Activated CD8-positive, alpha-beta T cell treated with anti-CD3 and anti-CD28 coated beads for 36 hours (primary cell): Measurements from ENCODE around the gene KLF7. TPM values are rescaled to one million over a fixed set of nuclear protein-coding genes. Genes with fewer than 3 reads are reported as not detected.

Experiments
- ATAC-seq: fragments of 200-7000 bp; cut with Tn5 transposase; one replicate; pipeline ENCODE4 v1.10.0; 2021; ENCODE audit warnings: mild to moderate bottlenecking, moderate library complexity
- CTCF ChIA-PET: fragments of 350-600 bp; sonication (Branson Sonifier 250); formaldehyde crosslinking; loops from one replicate; lab custom pipeline; 2021; ENCODE audit warnings: antibody characterized with exemption; lab: Charles Lee
- POLR2A ChIA-PET: fragments of 350-600 bp; sonication (Branson Sonifier 250); formaldehyde crosslinking; loops from one replicate; lab custom pipeline; 2021; ENCODE audit warnings: antibody characterized with exemption; lab: Charles Lee
- DNase-seq: peaks from one replicate; pipeline ENCODE4 v3.0.0-alpha.2; 2020
- H3K27ac Mint-ChIP-seq: one replicate; pipeline ENCODE4 v1.8.0; 2021; ENCODE audit warnings: mild to moderate bottlenecking, mixed read lengths
- H3K27me3 Mint-ChIP-seq: one replicate; pipeline ENCODE4 v1.8.0; 2021; ENCODE audit warnings: mixed read lengths
- H3K36me3 Mint-ChIP-seq: one replicate; pipeline ENCODE4 v1.8.0; 2021; ENCODE audit warnings: low read depth, mixed read lengths
- H3K4me1 Mint-ChIP-seq: one replicate; pipeline ENCODE4 v1.8.0; 2021; ENCODE audit warnings: low read depth, mixed read lengths
- H3K4me3 Mint-ChIP-seq: one replicate; pipeline ENCODE4 v1.8.0; 2021; ENCODE audit warnings: mild to moderate bottlenecking, moderate library complexity, mixed read lengths
- H3K9me3 Mint-ChIP-seq: one replicate; pipeline ENCODE4 v1.8.0; 2021; ENCODE audit warnings: mixed read lengths
- CTCF ChIP-seq: fragments of 200-600 bp; IDR thresholded peaks from one replicate; pipeline ENCODE4 v1.8.0; 2022; ENCODE audit warnings: antibody characterized with exemption, mild to moderate bottlenecking
- intact Hi-C: fragments of 100-400 bp; cut with micrococcal nuclease; formaldehyde crosslinking; loops from one replicate; pipeline ENCODE4 v1.10.0; 2022
- total RNA-seq, 2 experiments: library from RNA; stranded (reverse); gene quantifications; one replicate each; pipeline ENCODE4 v1.2.3, GENCODE V29; 2021

The KLF7 gene
- total RNA-seq, 2 experiments from 2014 or later, result 9.8 to 10.0 TPM

- Mint-ChIP-seq H3K9me3 (peaks cover 8% of the 10 kb centered on the region), H3K4me1 (peaks cover 62% of the 10 kb centered on the region), H3K36me3 (peaks cover 17% of the 10 kb centered on the region), H3K27me3 (no peaks in the 10 kb centered on the region), H3K27ac (no peak overlapping the region), H3K4me3 (no peak overlapping the region)
- POLR2A ChIA-PET, result interaction anchor here (1.9 kb wide), 1 partner anchor 12 kb away, joined by 7 read pairs; no protein-coding TSS in a partner anchor
- no peak for DNase-seq
- intact Hi-C loops, result no loop called here
- no peak for ATAC-seq
- CTCF ChIA-PET, result interaction anchor here (2.4 kb wide), 1 partner anchor 10 kb away, joined by 13 read pairs; no protein-coding TSS in a partner anchor
- TF ChIP-seq CTCF, result no peak
Observed at GRCh38 chr2:207132019-207132418, 33.7 kb downstream of the KLF7 start.

GRCh38 chr2:207131594-207131993, 34.2 kb downstream of the KLF7 start:
- intact Hi-C loops, result no loop called here
- Mint-ChIP-seq H3K9me3 (peaks cover 8% of the 10 kb centered on the region), H3K36me3 (peaks cover 18% of the 10 kb centered on the region), H3K27me3 (no peaks in the 10 kb centered on the region), H3K27ac (no peak overlapping the region), H3K4me1 (peaks cover 64% of the 10 kb centered on the region), H3K4me3 (no peak overlapping the region)
- CTCF ChIA-PET, result interaction anchor here (2.4 to 2.7 kb wide), 2 partner anchors 11 kb away, joined by 11 to 13 read pairs; no protein-coding TSS in a partner anchor
- DNase-seq (no peak), ATAC-seq (no peak)
- no peak for TF ChIP-seq CTCF
- POLR2A ChIA-PET, result interaction anchor here (1.0 to 1.4 kb wide), 2 partner anchors 10 to 106 kb away, joined by 3 read pairs; no protein-coding TSS in a partner anchor

- no peak for TF ChIP-seq CTCF
- ChIA-PET CTCF (interaction anchor here (2.7 kb wide), 1 partner anchor 11 kb away, joined by 11 read pairs; no protein-coding TSS in a partner anchor), POLR2A (interaction anchor here (1.0 to 1.4 kb wide), 2 partner anchors 11 to 106 kb away, joined by 3 read pairs; no protein-coding TSS in a partner anchor)
- H3K4me3 Mint-ChIP-seq, result no peak overlapping the region
- intact Hi-C loops, result no loop called here
- no peak for DNase-seq
- peaks cover 64% of the 10 kb centered on the region for H3K4me1 Mint-ChIP-seq
- ATAC-seq, result no peak
- H3K9me3 Mint-ChIP-seq, result peaks cover 8% of the 10 kb centered on the region
- no peaks in the 10 kb centered on the region for H3K27me3 Mint-ChIP-seq
- no peak overlapping the region for H3K27ac Mint-ChIP-seq
- peaks cover 18% of the 10 kb centered on the region for H3K36me3 Mint-ChIP-seq
Observed at GRCh38 chr2:207130958-207131521, 34.7 kb downstream of the KLF7 start.

- CTCF ChIA-PET, result interaction anchor here (2.7 kb wide), 1 partner anchor 12 kb away, joined by 11 read pairs; no protein-coding TSS in a partner anchor
- Mint-ChIP-seq H3K27me3 (no peaks in the 10 kb centered on the region), H3K27ac (no peak overlapping the region), H3K9me3 (peaks cover 8% of the 10 kb centered on the region), H3K4me3 (no peak overlapping the region), H3K36me3 (peaks cover 18% of the 10 kb centered on the region), H3K4me1 (peaks cover 62% of the 10 kb centered on the region)
- ATAC-seq, result no peak
- POLR2A ChIA-PET, result interaction anchor here (0.8 to 1.4 kb wide), 2 partner anchors 11 to 30 kb away, joined by 3 read pairs; no protein-coding TSS in a partner anchor
- DNase-seq, result no peak
- intact Hi-C loops, result no loop called here
- no peak for TF ChIP-seq CTCF
Observed at GRCh38 chr2:207129821-207130220, 35.9 kb downstream of the KLF7 start.

- TF ChIP-seq CTCF, result no peak
- intact Hi-C loops, result no loop called here
- Mint-ChIP-seq H3K9me3 (peaks cover 8% of the 10 kb centered on the region), H3K4me3 (no peak overlapping the region), H3K36me3 (peaks cover 23% of the 10 kb centered on the region), H3K27ac (no peak overlapping the region), H3K4me1 (peaks cover 64% of the 10 kb centered on the region), H3K27me3 (no peaks in the 10 kb centered on the region)
- ChIA-PET POLR2A (interaction anchor here (1.4 kb wide), 1 partner anchor 12 kb away, joined by 3 read pairs; no protein-coding TSS in a partner anchor), CTCF (interaction anchor here (2.7 kb wide), 1 partner anchor 13 kb away, joined by 11 read pairs; no protein-coding TSS in a partner anchor)
- no peak for ATAC-seq
- DNase-seq, result no peak
Observed at GRCh38 chr2:207128867-207129266, 36.9 kb downstream of the KLF7 start.
